Mucosa of gallbladder (tissue), 1 donor: ENCODE results near the gene MYH11. TPM values are rescaled to one million over a fixed set of nuclear protein-coding genes. Genes with fewer than 3 reads are reported as not detected.
"Not testable (repeated sequence)": the region's sequence is repeated elsewhere in the genome, so short reads cannot be mapped to it uniquely, and the experiment has no call there.

ENCODE experiments used
- DNase-seq: peaks from one replicate; pipeline ENCODE4 v3.0.0-alpha.2; 2020; ENCODE audit warnings: low spot score
- total RNA-seq: library from RNA; stranded (reverse); gene quantifications from one replicate; pipeline ENCODE4 v1.2.1, GENCODE V29; 2021
- donor health status: DM: no; HTN: no; CAD: no.

MYH11 gene
- total RNA-seq, 1 donor from 2014 or later, result 1,761 TPM

DNA sequence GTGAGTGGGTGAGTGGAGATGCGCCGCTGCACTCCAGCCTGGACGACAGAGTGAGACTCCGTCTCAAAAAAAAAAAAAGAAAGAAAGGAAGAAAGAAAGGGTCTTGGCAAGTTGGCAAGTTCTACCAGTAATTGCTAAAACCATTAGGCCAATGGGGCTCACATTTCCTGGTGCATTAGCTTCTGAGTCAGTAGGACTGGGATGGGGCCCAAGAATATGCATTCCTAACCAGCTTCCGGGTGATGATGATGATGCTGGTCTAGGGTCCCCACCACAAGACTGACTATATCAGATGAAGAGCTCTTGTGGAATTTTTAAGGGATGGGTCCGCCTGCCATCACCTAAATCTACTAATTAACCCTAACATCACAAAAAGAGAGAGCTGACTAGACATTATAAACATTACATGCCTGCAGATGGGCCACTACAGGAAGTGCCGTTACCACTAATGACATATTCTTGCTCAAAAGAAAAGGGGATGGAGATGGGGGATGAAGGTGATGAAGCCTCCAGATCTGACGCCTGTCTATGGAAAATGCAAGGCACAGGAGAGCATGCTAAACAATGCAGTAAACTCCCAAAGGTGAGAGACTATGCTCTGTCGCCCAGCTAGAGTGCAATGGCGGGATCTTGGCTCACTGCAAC, 13.1 kb downstream of the MYH11 start:
- DNase-seq, result no peak

DNA sequence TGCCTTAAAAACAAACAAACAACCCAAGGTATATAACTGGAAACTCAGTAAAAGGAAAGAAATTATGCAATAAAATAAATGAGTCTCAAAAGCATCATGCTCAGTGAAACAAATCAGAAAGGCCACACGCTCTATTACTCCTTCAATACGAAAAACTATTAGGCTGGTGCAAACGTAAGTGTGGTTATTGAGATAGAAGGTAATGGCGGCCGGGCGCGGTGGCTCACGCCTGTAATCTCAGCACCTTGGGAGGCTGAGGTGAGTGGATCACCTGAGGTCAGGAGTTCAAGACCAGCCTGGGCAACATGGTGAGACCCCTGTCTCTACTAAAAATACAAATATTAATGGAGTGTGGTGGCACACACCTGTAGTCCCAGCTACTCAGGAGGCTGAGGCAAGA, 17.6 kb downstream of the MYH11 start:
- DNase-seq, result not testable (repeated sequence)

DNA sequence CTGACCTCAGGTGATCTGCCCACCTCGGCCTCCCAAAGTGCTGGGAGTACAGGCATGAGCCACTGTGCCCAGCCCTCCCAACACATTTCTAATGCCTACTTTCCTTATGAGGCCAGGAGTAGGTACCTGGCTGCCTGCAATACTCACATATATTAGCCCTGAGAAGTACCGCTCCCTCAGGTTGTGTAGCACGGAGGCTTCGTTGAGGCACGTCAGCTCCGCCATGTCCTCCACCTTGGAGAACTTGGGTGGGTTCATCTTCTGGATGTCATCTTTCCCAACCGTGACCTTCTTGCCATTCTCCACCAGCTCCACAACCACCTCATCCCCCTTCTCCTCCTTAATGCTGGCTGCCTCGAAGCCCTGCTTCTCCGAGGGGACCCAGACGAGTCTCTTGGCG, 19.1 kb downstream of the MYH11 start:
- no peak for DNase-seq

DNA sequence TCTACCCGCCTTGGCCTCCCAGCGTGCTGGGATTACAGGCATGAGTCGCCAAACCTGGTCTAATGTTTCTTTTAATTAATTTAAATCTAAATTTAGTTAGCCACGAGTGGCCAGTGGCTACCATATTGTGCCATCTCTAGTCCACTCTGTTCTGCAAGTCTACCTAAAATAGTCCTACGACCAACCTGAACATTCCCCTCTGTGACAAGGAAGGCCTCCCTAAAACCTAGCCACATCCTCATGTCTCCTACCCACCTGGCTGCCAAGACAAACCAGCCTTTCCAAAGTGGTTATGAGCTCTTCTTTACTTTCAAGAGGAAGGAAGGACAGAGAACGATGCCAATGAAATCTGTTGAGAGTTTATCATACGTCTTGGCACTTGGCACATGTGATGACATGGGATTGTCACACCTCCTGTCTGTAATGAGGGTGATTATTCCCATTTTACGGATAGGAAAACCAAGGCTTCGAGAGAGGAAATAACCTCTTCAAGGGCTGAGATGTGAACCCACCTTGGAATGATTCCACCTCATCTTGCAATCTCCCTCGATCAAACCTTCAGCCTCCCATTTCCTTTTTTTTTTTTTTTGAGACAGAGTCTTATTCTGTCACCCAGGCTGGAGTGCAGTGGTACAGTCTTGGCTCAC, 19.7 kb downstream of the MYH11 start:
- no peak for DNase-seq

DNA sequence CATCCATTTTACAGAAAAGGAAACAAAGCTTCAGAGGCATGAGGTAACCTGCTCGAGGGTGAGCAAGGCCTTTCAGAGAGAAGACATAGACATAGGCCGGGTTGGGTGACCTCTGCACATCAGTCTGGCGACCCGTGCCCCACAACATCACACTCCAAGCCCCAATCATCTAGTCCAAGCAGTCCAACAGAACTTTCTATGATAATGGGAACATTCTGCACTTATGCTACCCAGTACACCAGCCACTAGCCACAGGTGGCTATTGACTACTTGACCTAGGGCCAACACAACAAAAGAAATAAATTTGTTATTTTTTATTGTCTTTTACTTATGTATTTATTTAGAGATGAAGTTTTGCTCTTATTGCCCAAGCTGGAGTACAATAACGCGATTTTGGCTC, 20.8 kb downstream of the MYH11 start:
- no peak for DNase-seq

DNA sequence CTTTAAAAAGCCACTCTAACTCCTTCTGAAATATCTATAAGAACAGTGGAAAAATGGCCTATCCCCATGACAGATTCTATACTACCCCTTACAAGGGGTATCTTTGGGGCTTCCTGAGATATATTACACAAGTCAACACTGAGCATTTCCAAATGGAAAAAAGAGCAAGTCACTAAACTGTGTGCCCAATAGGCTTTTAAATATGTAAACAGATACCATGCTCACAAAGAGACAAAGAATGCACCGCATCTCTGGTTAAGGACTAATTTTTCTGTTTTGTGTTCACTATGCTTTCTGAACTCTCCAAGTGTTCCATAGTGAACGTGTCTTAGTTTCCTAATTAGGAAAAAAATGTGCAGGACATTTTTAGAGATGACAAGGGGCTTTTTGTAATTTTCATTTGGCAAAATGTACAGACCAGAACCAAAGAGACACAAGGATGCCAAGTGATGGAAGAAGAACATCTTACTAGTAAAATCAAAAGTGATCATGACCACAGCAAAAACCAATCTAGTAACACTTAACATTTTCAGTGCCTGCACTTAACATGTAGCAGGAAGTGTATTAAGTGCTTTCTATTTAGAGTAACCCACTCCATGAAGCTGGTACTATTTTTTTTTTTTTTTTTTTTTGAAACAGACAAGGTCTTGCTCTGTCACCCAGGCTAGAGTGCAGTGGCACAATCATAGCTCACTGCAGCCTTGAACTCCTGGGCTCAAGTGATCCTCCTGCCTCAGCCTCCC, 21.5 kb downstream of the MYH11 start:
- no peak for DNase-seq

DNA sequence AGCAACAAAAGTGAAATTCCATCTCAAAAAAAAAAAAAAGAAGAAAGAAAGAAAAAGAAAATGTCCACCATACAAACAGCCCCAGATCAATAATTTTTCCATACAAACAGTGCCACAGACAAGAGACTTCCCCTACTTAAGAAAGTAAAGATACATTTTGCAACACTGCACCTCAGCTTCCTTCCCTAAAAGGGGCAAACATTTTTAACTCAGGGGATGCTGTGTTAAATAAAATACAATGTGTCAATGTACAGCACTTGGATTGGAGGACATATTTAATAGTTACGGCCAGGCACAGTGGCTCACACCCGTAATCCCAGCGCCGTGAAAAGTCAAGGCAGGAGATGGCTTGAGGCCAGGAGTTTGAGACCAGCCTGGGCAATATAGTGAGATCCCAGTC, 22.3 kb downstream of the MYH11 start:
- no peak for DNase-seq

DNA sequence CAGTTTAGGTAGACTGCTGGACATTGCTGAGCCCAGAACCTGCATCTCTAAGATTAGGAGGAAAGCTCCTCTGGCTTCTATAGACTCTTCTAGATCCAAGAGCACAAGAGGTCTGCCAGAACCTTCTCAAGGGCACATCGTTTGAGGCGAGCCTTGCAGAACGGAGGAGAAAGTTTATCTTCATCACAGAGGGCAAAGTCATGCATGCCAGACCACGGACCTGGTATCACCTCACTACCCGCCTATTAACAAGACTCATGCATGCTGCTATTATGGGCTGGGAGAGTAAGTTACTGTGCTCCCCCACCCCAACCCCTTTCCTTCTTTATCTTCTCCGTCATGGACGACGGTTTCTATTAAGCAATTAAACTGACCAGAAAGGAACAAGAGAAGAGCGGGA, 23.3 kb downstream of the MYH11 start:
- DNase-seq, result no peak

DNA sequence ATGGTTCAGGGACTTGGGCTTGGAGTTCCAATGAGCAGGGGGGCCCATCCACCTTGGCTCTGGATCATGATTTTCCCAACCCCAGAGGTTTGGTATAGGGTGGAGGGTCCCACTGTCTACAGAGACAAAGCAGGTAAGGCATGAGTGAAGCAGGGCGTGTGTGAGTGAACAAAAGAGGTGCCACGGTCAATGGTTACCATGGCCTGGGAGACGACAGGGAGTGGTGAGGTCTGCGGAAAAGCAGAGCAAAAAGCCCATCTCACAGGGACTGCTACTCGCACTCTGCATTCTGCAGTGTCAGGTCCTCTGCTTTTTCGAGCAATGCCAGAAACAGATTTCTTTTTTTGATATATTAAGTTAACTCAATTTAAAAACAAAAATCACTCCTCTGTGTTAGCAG, 24.6 kb downstream of the MYH11 start:
- DNase-seq, result no peak

DNA sequence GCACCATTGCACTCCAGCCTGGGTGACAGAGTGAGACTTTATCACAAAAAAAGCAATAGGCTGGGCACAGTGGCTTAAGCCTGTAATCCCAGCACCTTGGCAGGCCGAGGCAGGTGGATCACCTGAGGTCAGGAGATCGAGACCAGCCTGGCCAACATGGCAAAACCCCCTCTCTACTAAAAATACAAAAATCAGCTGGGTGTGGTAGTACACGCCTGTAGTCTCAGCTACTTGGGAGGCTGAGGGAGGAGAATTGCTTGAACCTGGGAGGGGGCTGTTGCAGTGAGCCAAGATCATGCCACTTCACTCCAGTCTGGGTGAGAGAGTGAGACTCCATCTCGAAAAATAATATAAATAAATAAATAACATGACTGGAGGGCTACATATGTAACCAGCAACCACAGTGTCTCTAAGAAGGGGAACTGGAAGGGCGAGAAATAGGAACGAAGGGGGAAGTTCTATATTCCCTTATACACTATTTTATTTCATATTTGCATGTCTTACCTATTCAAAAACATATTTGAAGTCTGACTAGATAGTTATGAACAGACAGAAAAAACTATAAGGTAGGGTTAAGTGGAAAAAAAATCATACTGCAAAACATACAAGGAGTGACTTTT, 25.9 kb downstream of the MYH11 start:
- no peak for DNase-seq

DNA sequence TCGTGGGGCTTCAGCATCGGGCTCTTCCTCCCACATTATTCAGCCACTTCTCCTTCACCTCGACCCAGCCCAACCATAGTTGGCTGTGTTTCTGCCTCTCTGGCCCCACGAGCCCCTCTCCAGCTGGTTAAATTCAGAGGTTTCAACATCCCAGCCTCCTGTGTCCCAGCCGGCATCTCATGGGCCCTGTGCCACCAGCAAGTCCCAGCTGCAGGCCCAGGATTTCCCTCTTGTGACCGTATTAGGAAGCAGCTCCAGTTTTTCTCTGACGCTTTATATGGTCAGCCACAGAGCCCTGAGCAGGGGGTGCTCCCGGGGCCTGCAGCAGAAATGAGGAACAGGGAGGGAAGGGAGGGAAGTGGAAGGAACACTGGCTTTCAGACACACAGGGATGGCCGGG, 27.4 kb downstream of the MYH11 start:
- peak; percentile 68 for DNase-seq

DNA sequence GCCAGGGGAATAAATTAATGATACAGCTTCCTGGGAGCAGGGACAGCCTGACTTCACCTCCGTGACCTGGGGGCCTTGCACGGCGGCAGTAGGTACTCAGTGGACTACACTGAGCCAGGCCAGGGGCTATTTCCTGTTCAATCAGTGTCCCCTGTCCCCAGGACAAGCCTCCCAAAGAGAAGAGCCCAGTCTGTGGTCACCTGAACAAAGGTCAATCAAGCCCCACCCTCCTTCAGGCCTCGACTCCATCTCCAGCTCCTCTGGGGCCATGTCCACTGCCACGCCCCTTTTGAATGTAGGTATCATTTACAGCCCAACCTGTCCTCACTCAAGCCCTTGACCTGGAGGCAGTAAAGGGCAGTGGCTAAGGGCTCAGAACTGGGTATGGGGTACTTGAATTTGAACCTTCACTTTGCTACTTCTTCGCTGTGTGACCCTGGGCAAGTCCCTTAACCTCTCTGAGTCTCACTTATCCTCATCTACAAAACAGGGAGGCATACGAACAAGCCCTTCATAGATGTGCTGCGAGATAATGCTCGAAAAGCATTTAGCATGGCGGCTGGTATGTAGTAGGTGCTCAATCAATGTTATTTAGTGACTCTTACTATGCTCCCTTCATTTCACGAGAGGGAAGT, 29.0 kb downstream of the MYH11 start:
- no peak for DNase-seq

DNA sequence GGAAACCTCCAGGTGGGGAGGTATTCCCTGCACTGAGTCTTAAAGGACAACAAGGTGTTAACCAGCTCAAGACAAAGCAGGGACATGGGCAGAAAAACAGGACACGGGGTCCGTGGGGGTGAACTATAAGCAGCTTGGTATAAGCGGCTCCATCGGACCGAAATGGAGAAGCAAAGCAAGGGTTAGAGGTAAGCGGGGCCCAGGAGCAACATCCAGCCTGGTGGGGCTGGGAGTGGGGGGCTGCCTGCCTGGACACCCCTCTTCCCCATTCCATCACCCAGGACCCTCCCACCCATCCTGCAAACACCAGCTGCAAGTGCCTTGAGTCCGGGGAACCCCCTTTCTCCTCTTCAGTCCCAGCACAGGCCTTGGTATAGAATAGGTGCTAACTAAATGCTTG, 29.5 kb downstream of the MYH11 start:
- no peak for DNase-seq

DNA sequence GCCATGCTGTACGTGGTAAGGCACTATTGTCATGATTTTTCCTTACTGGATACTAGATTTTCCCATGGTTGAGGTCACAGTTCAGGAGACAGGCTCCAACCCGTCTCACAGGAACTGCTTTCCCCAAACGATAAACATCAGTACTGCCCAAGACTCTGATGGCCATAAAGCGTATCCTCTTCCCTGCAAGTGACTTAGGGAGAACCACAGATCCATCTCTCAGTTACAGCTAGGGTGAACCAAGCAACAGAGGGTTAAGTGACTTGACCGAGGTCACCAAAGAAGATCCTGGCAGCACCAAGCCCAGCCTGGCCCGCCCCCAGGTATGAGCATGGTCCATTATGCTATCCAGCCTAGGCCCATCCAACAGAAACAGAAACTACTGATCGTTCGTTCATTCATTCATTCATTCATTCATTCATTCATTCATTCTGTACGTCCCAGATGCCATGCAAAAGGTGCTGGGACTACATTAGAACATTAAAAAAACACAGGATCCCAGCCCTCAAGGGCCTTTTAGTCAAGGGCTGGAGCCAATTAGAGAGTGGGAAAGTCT, 31.0 kb downstream of the MYH11 start:
- no peak for DNase-seq

DNA sequence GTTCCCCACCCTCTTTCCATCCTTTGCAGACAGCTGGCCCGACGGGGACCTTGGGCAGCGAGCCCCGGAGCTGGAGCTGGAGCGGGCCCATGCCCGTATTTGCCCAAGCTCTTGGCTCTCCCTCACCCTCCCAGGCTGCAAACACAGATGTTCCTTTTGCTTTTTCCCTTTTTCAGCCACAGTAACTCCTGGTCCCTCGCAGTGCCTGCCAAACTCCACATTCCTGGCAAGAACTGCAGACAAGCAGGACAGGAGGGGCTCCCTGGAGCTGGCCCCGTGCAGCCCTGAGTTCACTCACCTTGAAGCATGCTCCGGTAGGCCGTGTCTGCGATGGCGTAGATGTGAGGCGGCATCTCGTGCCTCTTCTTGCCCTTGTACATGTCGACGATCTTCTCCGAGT, 33.9 kb downstream of the MYH11 start:
- DNase-seq, result peak; percentile 54

DNA sequence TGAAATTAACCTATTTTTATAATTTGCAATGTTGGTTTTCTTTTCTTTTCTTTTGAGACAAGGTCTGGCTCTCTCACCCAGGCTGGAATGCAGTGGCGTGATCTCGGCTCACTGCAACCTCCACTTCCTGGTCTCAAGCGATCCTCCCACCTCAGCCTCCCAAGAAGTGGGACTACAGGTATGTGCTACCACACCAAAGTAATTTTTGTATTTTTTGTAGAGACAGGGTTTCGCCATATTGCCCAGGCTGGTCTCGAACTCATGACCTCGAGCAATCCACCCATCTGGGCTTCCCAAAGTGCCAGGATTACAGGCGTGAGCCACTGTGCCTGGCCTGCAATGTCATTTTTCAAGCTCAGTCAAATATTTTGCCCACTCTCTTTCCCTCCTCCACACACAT, 36.0 kb downstream of the MYH11 start:
- DNase-seq, result no peak

DNA sequence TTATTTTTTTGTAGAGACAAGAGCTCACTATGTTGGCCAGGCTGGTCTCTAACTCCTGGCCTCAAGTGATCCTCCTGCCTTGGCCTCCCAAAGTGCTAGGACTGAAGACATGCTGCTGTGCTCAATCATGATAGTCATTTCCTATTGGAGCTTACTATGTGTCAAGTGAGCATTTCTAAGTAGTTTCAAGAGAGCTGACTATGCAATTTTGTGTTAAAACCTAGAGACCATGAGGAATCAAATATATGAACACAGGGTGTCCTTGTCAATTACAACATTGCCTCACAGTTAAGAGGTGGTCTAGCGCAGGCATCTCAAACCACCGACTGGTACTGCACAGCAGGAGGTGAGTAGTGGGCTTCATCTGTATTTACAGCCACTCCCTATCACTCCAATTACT, 37.8 kb downstream of the MYH11 start:
- DNase-seq, result no peak

DNA sequence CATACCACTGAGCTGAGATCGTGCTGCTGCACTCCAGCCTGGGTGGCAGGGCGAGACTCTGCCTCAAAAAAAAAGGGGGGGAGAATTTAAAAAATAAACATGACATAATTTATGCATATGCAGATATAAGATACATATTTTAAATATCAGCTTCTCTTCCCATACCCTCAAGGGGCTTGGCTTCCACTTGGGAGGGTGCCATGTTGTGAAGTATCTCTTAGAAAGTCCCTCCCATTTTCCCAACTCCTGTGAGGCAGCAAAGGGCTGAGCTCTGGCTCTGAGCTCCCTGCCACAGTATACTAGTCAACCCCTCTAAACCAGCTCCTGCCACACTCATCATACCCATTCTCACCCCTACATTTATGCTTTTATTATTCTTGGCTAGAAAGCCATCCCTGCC, 39.4 kb downstream of the MYH11 start:
- no peak for DNase-seq

DNA sequence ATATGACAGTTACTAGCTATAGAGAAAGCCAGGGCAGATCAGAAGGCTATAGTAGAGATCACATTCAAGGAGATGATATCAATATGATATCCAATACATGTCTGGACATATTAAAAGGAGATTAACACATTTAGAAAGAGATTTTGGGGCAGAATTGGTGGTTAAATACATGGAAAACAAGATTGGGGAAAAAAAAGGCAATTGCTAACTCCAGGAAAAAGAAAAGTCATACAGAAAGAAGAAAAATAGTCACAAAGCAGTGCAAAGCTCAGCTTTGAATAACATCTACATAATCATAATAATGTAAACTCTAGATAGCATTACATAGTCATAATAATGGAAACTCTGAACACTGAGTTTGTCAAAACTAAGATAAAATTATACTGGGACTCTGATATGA, 40.6 kb downstream of the MYH11 start:
- no peak for DNase-seq

DNA sequence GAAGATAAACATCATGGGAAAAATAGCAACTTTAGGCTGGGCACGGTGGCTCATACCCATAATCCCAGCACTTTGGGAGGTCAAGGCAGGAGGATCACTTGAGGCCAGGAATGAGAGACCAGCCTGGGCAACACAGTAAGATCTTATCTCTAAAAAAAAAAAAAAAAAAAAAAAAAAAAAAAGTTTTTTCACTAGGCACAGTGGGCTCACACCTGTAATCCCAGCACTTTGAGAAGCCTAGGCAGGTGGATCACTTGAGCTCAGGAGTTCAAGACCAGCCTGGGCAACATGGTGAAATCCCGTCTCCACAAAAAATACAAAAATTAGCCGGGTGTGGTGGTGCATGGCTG, 44.5 kb downstream of the MYH11 start:
- not testable (repeated sequence) for DNase-seq

DNA sequence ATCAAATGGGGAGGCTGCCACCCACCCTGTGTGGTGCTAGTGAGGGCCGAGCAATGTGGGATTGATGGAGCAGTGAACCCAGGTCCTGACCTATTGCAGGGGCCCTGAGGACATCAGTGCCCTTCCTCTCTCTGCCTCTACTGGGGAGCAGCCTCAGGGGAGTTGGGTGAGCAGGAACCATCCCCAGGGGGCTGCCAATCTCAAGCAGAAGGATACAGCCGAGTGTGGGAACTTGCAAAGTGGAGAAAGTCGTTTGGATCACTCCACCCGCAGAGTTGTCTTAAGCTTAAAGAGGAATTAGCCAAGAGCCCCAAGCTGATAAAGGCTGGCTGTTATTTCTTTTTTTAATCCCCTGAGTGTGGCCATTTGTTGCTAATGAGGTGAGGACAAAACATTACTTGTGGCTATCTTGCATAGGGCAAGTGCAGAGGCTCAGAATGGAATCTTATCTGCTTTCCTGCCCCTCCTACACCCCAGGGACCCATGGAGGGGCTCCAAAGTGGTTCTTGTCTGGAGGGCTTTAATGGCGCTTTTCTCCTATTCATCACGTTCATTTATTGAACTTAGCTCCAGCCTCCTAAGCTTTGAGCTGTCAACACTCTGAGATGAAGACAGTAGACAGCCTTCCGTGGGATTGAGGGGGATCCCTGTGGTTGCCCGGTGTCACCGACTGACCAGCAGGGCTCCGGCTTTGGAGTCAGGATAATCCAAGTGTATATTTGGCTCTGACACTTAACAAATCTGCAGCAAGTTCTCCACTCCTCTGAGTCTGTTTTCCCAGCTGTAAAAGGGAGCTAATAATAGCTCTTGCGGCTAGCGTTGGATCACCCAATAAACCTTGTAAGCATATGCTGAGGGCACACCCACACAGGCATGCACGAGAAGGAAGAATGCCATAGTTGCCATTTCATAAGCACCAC, 45.1 kb downstream of the MYH11 start:
- DNase-seq, result no peak
